OCI-M1 (cell line): Measurements from ENCODE around the gene MED25.

ENCODE experiments used
- DNase-seq: peaks from one replicate; lab custom pipeline; 2025; lab: John Stamatoyannopoulos, UW

The MED25 gene

GRCh38 chr19:49799271-49799797 lies 18.8 kb upstream of the MED25 start:
- DNase-seq: no peak

- peak; percentile 4 for DNase-seq
Observed at GRCh38 chr19:49799798-49800376, 18.2 kb upstream of the MED25 start.

GRCh38 chr19:49800771-49801170 lies 17.3 kb upstream of the MED25 start:
- DNase-seq: no peak

- no peak for DNase-seq
Observed at GRCh38 chr19:49801401-49801888, 16.6 kb upstream of the MED25 start.

- no peak for DNase-seq
Observed at GRCh38 chr19:49801966-49802661, 16.0 kb upstream of the MED25 start.

GRCh38 chr19:49802836-49803528 lies 15.1 kb upstream of the MED25 start:
- no peak for DNase-seq

- no peak for DNase-seq
Observed at GRCh38 chr19:49803529-49803856, 14.6 kb upstream of the MED25 start.

GRCh38 chr19:49805822-49806619 lies 12.1 kb upstream of the MED25 start:
- DNase-seq: no peak

GRCh38 chr19:49806620-49806959 lies 11.5 kb upstream of the MED25 start:
- no peak for DNase-seq

- peak; percentile 30 for DNase-seq
Observed at GRCh38 chr19:49807058-49807903, 10.8 kb upstream of the MED25 start.

- no peak for DNase-seq
Observed at GRCh38 chr19:49807904-49808675, 10.0 kb upstream of the MED25 start.

GRCh38 chr19:49808711-49809159 lies 9.4 kb upstream of the MED25 start:
- DNase-seq: peak; percentile 15

GRCh38 chr19:49809160-49809940 lies 8.7 kb upstream of the MED25 start:
- DNase-seq: no peak

GRCh38 chr19:49809941-49810389 lies 8.1 kb upstream of the MED25 start:
- DNase-seq: no peak

- no peak for DNase-seq
Observed at GRCh38 chr19:49811328-49811727, 6.8 kb upstream of the MED25 start.

- no peak for DNase-seq
Observed at GRCh38 chr19:49812452-49812996, 5.6 kb upstream of the MED25 start.

- DNase-seq: peak; percentile 99
Observed at GRCh38 chr19:49812997-49813861, 4.9 kb upstream of the MED25 start, which contains the start of gene FUZ. Gene FUZ (minus strand): TSS chr19:49813292. CDS start chr19:49813106, 186 bp downstream.

- DNase-seq: peak; percentile 53
Observed at GRCh38 chr19:49814010-49814409, 4.1 kb upstream of the MED25 start.
